Fibroblast of lung (primary cell): Measurements from ENCODE around the gene NTF4.

ENCODE experiments used
- CTCF ChIP-seq, 2 donors: IDR thresholded peaks in 1 of 2; conservative IDR thresholded peaks in 1 of 2; 1 replicate in 1 of 2; 2 replicates in 1 of 2; pipeline ENCODE4 v1.5.1; 2011 to 2012; ENCODE audit warnings: low read length in 2 of 2, control low read depth in 1 of 2, inconsistent platforms in 1 of 2, low read depth in 1 of 2, mild to moderate bottlenecking in 1 of 2
- EZH2 ChIP-seq: IDR thresholded peaks from 2 replicates; pipeline ENCODE4 v1.5.1; 2012; ENCODE audit warnings: low read length, control low read depth, mild to moderate bottlenecking; ENCODE audit errors: missing control alignments

GRCh38 chr19:49104229-49104864 is 39.7 kb upstream of the NTF4 start:
- TF ChIP-seq CTCF (conservative IDR thresholded peaks at IDR 0.05 in 1 of 2, IDR thresholded peaks at IDR 0.05 in 1 of 2; ENCODE audit: low read depth in 1 of 2, low read length in 2 of 2): no peak
- TF ChIP-seq EZH2: no peak
